ENCODE measurements around the gene TOM1L1. TPM values are rescaled to one million over a fixed set of nuclear protein-coding genes. Genes with fewer than 3 reads are reported as not detected.
A peak's percentile ranks its signal among the peaks of the same experiment; 100 is the strongest.

The TOM1L1 gene
- total RNA-seq, 1 donor from 2014 or later, result 17.7 TPM

GRCh38 chr17:54887787-54888186 is 12.9 kb upstream of the TOM1L1 start:
- H3K36me3 ChIP-seq, result no peaks in the 10 kb centered on the region
- intact Hi-C loops (cut with DNase I), result no loop called here
- no peak for DNase-seq (ENCODE audit: extremely low spot score in 2 of 2)
- H3K9me3 ChIP-seq, result no peaks in the 10 kb centered on the region
- no peak overlapping the region for H3K4me3 ChIP-seq
- TF ChIP-seq POLR2AphosphoS5 (IDR thresholded peaks at IDR 0.05; ENCODE audit: insufficient read depth in 1 of 2, low read depth in 1 of 2) (no peak), POLR2A (IDR thresholded peaks at IDR 0.05) (no peak), CTCF (IDR thresholded peaks at IDR 0.05) (no peak)
- no peaks in the 10 kb centered on the region for H3K4me1 ChIP-seq
- H3K27me3 ChIP-seq, result no peaks in the 10 kb centered on the region
- H3K27ac ChIP-seq, result no peak overlapping the region

GRCh38 chr17:54888254-54888653 is 12.4 kb upstream of the TOM1L1 start:
- no peak for TF ChIP-seq POLR2AphosphoS5 (IDR thresholded peaks at IDR 0.05; ENCODE audit: insufficient read depth in 1 of 2, low read depth in 1 of 2)
- no peak for TF ChIP-seq CTCF (IDR thresholded peaks at IDR 0.05)
- no peak for TF ChIP-seq POLR2A (IDR thresholded peaks at IDR 0.05)
- intact Hi-C loops (cut with DNase I), result no loop called here
- no peaks in the 10 kb centered on the region for H3K36me3 ChIP-seq

GRCh38 chr17:54888981-54889380 is 11.7 kb upstream of the TOM1L1 start:
- no peak for DNase-seq (ENCODE audit: extremely low spot score in 2 of 2)
- Histone ChIP-seq H3K4me3 (no peak overlapping the region), H3K4me1 (no peaks in the 10 kb centered on the region), H3K36me3 (no peaks in the 10 kb centered on the region), H3K27me3 (no peaks in the 10 kb centered on the region), H3K27ac (no peak overlapping the region), H3K9me3 (no peaks in the 10 kb centered on the region)
- intact Hi-C loops (cut with DNase I), result no loop called here
- TF ChIP-seq POLR2AphosphoS5 (IDR thresholded peaks at IDR 0.05; ENCODE audit: insufficient read depth in 1 of 2, low read depth in 1 of 2), result no peak
- TF ChIP-seq CTCF (IDR thresholded peaks at IDR 0.05), result no peak
- no peak for TF ChIP-seq POLR2A (IDR thresholded peaks at IDR 0.05)

More at GRCh38 chr17:54888254-54888653, 12.4 kb upstream of the TOM1L1 start:
- no peaks in the 10 kb centered on the region for H3K9me3 ChIP-seq
- H3K27ac ChIP-seq, result no peak overlapping the region
- DNase-seq (ENCODE audit: extremely low spot score in 2 of 2), result no peak
- H3K4me1 ChIP-seq, result no peaks in the 10 kb centered on the region
- no peaks in the 10 kb centered on the region for H3K27me3 ChIP-seq
- H3K4me3 ChIP-seq, result no peak overlapping the region

GRCh38 chr17:54891176-54891821 is 9.4 kb upstream of the TOM1L1 start:
- H3K27ac ChIP-seq, result no peak overlapping the region
- H3K9me3 ChIP-seq, result no peaks in the 10 kb centered on the region
- no peak overlapping the region for H3K4me3 ChIP-seq
- no peaks in the 10 kb centered on the region for H3K4me1 ChIP-seq
- H3K36me3 ChIP-seq, result no peaks in the 10 kb centered on the region
- H3K27me3 ChIP-seq, result no peaks in the 10 kb centered on the region
- intact Hi-C loops (cut with DNase I), result no loop called here
- TF ChIP-seq POLR2AphosphoS5 (IDR thresholded peaks at IDR 0.05; ENCODE audit: insufficient read depth in 1 of 2, low read depth in 1 of 2) (no peak), POLR2A (IDR thresholded peaks at IDR 0.05) (no peak), CTCF (IDR thresholded peaks at IDR 0.05) (peak in 1 of 3 experiments; percentile 32)
- DNase-seq (ENCODE audit: extremely low spot score in 2 of 2), result no peak

- no peaks in the 10 kb centered on the region for H3K9me3 ChIP-seq
- H3K27ac ChIP-seq, result no peak overlapping the region
- H3K4me3 ChIP-seq, result no peak overlapping the region
- no peak for DNase-seq (ENCODE audit: extremely low spot score in 2 of 2)
- no peaks in the 10 kb centered on the region for H3K4me1 ChIP-seq
- intact Hi-C loops (cut with DNase I), result no loop called here
- TF ChIP-seq POLR2AphosphoS5 (IDR thresholded peaks at IDR 0.05; ENCODE audit: insufficient read depth in 1 of 2, low read depth in 1 of 2) (no peak), POLR2A (IDR thresholded peaks at IDR 0.05) (no peak), CTCF (IDR thresholded peaks at IDR 0.05) (no peak)
- no peaks in the 10 kb centered on the region for H3K36me3 ChIP-seq
- no peaks in the 10 kb centered on the region for H3K27me3 ChIP-seq
Observed at GRCh38 chr17:54892360-54892759, 8.3 kb upstream of the TOM1L1 start.

All from vagina (tissue), 2 donors.